ENCODE data around the gene LLCFC1.

Gene LLCFC1

DNA sequence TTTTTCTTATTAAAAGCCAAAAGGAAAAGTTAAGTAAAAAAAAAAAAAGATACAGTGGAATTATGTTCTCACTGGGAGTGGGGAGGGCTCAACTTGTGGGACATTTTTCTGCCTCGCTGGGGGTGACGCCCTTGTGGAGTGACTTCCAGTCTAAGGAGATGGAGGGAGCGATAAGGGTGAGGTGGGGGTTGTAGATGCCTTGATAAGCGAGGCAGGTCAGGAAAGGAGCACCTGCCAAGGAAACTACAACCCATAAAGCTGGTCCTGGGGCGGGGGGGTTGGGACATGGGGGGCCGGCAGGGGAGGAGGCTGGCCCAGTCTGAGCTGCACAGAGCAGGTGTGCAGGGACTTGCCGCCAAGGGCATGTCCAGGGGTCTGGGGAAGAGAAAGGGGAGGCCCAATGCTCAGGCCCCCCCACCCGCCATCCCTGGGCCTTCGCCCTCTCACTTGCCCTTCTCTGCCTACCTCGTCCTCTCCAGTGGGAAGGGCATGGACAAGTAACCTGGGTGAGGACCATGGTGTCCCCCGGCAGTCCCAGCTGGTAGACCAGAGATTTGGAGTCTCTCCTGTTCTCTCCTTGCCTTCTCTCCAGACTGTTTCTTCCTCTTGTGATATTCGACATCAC lies 3.2 kb upstream of the LLCFC1 start:
- in situ Hi-C loops (cut with MboI; ENCODE audit: low sequenced_read_pairs, unreplicated experiment) = no loop called here
- no peak for TF ChIP-seq CTCF (IDR thresholded peaks at IDR 0.05; ENCODE audit: borderline replicate concordance, control extremely low read depth, extremely low read depth, insufficient read depth, missing control alignments)
- no peak for DNase-seq (ENCODE audit: low spot score)

DNA sequence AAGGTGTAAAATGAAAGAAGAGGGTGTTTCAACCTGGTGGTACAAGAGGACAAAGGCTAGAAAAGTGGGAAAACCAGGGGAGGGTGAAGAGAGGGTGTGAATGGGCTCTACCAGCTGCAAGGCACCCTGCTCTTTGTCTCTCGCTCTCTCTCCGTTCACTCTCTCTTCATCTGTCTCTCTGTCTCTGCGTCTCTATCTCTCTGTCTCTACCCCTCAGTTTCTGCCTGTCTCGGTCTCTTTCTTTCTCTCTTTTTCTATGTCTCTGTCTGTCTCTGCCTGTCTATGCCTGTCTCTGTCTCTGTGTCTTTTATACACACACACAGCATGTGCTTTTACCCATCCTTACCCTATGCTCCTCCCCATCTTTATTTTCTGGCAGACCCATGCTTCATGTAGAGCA lies 673 bp upstream of the LLCFC1 start:
- no peak for DNase-seq (ENCODE audit: low spot score)
- TF ChIP-seq CTCF (IDR thresholded peaks at IDR 0.05; ENCODE audit: borderline replicate concordance, control extremely low read depth, extremely low read depth, insufficient read depth, missing control alignments) = no peak
- in situ Hi-C loops (cut with MboI; ENCODE audit: low sequenced_read_pairs, unreplicated experiment) = no loop called here

DNA sequence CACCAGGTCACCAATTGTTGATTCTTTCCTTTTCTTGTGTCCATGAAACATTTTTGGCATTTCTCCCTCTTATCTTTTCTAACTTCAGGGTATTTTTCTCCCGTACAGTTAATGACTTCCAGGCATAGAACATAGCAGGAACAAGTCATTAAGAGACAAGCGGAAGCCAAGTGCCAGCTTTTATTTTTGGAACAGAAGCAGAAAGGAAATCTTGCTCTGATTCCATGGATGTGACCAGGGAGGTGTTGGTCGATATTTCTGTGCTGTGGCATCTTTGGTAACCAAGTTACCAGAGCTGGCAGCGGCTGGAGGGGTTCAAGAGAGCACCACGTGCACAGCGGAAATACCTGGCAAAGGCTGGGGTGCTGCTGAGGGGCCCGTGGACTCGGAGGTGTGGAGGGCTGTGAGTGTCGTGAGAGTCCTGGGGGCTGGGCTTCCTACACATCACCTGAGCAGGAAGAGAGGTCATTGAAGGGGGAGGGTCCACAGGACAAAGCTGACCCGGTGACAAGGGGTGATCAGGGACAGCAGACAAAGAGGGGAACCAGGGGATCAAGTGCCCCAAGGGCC lies 1.8 kb downstream of the LLCFC1 start:
- in situ Hi-C loops (cut with MboI; ENCODE audit: low sequenced_read_pairs, unreplicated experiment) = no loop called here
- TF ChIP-seq CTCF (IDR thresholded peaks at IDR 0.05; ENCODE audit: borderline replicate concordance, control extremely low read depth, extremely low read depth, insufficient read depth, missing control alignments) = no peak
- no peak for DNase-seq (ENCODE audit: low spot score)

- TF ChIP-seq CTCF (IDR thresholded peaks at IDR 0.05; ENCODE audit: borderline replicate concordance, control extremely low read depth, extremely low read depth, insufficient read depth, missing control alignments) = no peak
- in situ Hi-C loops (cut with MboI; ENCODE audit: low sequenced_read_pairs, unreplicated experiment) = no loop called here
These were observed 2.3 kb downstream of the LLCFC1 start for GRCh38 chr7:142941541-142941940.

DNA sequence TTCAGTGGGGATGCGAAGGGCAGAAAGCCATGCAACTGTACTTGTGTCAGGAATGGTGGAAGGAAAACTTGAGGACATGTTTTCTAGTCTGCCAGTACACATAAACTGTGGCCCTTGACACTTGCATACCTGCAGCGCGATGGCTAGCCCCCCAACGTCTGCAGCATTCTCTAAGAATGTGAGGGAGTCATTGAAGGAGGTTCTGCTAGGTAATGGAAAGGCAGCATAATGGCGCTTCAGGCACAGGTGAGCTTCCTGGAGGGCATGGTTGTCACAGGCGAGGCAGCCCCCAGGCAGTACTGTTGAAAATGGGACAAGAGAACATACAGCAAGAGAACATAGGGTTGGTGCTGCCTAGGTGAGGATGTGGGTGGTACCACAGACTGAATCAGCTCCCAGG lies 3.5 kb downstream of the LLCFC1 start:
- no peak for TF ChIP-seq CTCF (IDR thresholded peaks at IDR 0.05; ENCODE audit: borderline replicate concordance, control extremely low read depth, extremely low read depth, insufficient read depth, missing control alignments)
- no peak for DNase-seq (ENCODE audit: low spot score)
- in situ Hi-C loops (cut with MboI; ENCODE audit: low sequenced_read_pairs, unreplicated experiment) = no loop called here

More at GRCh38 chr7:142941541-142941940, 2.3 kb downstream of the LLCFC1 start:
- DNase-seq (ENCODE audit: low spot score) = no peak

DNA sequence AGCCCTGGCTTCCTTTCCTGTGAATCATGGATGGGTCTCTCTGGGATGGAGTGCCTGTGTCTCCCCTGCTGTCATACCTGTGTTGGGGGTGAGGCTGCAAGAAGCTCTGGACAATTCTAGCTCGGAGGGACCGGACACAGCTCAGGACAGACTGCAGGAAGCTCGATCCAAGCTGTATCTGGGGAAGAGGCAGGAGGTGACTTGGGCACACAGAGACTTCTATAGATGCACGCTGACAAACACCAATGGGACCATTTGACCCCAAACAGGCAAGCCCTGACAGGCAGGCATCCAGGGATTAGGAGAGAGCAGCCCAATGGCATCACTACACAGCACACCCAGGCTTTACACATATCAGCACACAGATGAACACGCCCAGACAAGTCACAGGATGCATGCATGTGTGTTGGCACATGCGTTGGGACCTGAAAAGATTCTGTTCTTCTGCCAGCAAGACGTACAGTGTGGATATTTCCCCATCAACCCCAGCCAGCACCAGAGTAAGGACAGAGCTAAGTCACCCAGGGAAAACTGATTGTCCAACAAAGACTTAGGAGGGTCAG lies 4.5 kb downstream of the LLCFC1 start:
- no peak for DNase-seq (ENCODE audit: low spot score)
- no peak for TF ChIP-seq CTCF (IDR thresholded peaks at IDR 0.05; ENCODE audit: borderline replicate concordance, control extremely low read depth, extremely low read depth, insufficient read depth, missing control alignments)
- in situ Hi-C loops (cut with MboI; ENCODE audit: low sequenced_read_pairs, unreplicated experiment) = no loop called here
